ENCODE results near the gene QRFP.

DNA sequence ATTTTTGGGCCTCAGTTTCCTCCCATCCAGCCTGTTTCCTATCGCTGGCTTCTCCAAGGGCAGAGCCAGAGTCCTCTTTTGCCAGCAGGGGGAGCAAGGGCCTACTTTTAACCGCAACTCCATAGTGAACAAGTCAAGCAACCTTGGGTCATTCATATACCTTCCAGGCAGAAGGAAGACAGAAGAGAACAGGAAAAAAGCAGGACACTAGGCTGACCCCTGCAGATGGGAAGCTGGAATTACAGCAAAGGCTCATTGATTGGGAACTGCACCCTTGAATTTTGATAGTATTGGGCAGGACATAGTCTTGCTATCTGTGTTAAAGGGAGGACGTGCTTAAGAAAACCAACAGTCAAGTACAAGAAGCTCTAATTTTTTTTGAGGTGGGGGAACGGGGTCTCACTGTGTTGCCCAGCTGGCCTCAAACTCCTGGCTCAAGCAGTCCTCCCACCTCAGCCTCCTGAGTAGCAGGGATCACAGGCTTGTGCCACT is 30.1 kb downstream of the QRFP start:
- TF ChIP-seq POLR2A (IDR thresholded peaks at IDR 0.05; ENCODE audit: extremely low read depth, insufficient read length): no peak
- TF ChIP-seq, protein P1, sequence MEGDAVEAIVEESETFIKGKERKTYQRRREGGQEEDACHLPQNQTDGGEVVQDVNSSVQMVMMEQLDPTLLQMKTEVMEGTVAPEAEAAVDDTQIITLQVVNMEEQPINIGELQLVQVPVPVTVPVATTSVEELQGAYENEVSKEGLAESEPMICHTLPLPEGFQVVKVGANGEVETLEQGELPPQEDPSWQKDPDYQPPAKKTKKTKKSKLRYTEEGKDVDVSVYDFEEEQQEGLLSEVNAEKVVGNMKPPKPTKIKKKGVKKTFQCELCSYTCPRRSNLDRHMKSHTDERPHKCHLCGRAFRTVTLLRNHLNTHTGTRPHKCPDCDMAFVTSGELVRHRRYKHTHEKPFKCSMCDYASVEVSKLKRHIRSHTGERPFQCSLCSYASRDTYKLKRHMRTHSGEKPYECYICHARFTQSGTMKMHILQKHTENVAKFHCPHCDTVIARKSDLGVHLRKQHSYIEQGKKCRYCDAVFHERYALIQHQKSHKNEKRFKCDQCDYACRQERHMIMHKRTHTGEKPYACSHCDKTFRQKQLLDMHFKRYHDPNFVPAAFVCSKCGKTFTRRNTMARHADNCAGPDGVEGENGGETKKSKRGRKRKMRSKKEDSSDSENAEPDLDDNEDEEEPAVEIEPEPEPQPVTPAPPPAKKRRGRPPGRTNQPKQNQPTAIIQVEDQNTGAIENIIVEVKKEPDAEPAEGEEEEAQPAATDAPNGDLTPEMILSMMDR (IDR thresholded peaks at IDR 0.05; ENCODE audit: low read depth, low read length): peak; percentile 98
- TF ChIP-seq MYC (IDR thresholded peaks at IDR 0.05; ENCODE audit: low read depth, low read length): peak; percentile 37; the same call in 1 of the 2 replicates

Data from NB4 (cell line).